Large intestine (tissue), 3 donors: Measurements from ENCODE around the gene INS. TPM values are rescaled to one million over a fixed set of nuclear protein-coding genes. Genes with fewer than 3 reads are reported as not detected.
"Not testable (repeated sequence)": the region's sequence is repeated elsewhere in the genome, so short reads cannot be mapped to it uniquely, and the experiment has no call there.

Source experiments
- DNase-seq, 2 donors: peaks; one replicate each; pipeline versions ENCODE4 v3.0.0 to v3.0.0-alpha.2; 2013
- H3K27ac ChIP-seq: one replicate; pipeline ENCODE4 v1.5.1; 2013; ENCODE audit warnings: low read length
- H3K27me3 ChIP-seq: 2 replicates; pipeline ENCODE4 v1.6.1; 2013; ENCODE audit warnings: low read length; ENCODE audit not compliant: control insufficient read depth, insufficient read depth
- H3K36me3 ChIP-seq: 2 replicates; pipeline ENCODE4 v1.6.1; 2013; ENCODE audit warnings: low read length; ENCODE audit not compliant: control insufficient read depth, insufficient read depth
- H3K4me1 ChIP-seq: one replicate; pipeline ENCODE4 v1.6.1; 2013; ENCODE audit warnings: low read length; ENCODE audit not compliant: control insufficient read depth, insufficient read depth
- H3K4me3 ChIP-seq: one replicate; pipeline ENCODE4 v1.5.1; 2013; ENCODE audit warnings: low read length
- H3K9me3 ChIP-seq: one replicate; pipeline ENCODE4 v1.6.1; 2013; ENCODE audit warnings: mild to moderate bottlenecking, low read depth, low read length, moderate library complexity; ENCODE audit not compliant: control insufficient read depth
- WGBS: methylation state at CpG from one replicate; pipeline ENCODE4 v1.1.5; 2013; ENCODE audit warnings: low lambda C conversion rate; ENCODE audit not compliant: insufficient coverage; 5-methylcytosine and 5-hydroxymethylcytosine counted together
- polyA plus RNA-seq: library from polyadenylated mRNA; unstranded; fragments of 120-200 nt; gene quantifications from one replicate; pipeline ENCODE4 v1.2.1, GENCODE V29; 2013

INS gene
- polyA plus RNA-seq, 1 donor, result 0.39 TPM

- no peaks in the 10 kb centered on the region for H3K9me3 ChIP-seq
- no peak for DNase-seq
- H3K27ac ChIP-seq, result no peak overlapping the region
- H3K4me3 ChIP-seq, result no peak overlapping the region
- no peaks in the 10 kb centered on the region for H3K36me3 ChIP-seq
- WGBS, result no CpG with 5 or more reads among the region's 15 CpGs
- H3K4me1 ChIP-seq, result no peaks in the 10 kb centered on the region
- H3K27me3 ChIP-seq, result peaks cover 4% of the 10 kb centered on the region
Observed at GRCh38 chr11:2180347-2180746, 19.3 kb upstream of the INS start.

GRCh38 chr11:2179516-2179915 is 18.5 kb upstream of the INS start:
- H3K27me3 ChIP-seq, result peaks cover 4% of the 10 kb centered on the region
- no peaks in the 10 kb centered on the region for H3K4me1 ChIP-seq
- no peak overlapping the region for H3K27ac ChIP-seq
- WGBS, result no CpG with 5 or more reads among the region's 10 CpGs
- H3K9me3 ChIP-seq, result no peaks in the 10 kb centered on the region
- H3K4me3 ChIP-seq, result no peak overlapping the region
- H3K36me3 ChIP-seq, result no peaks in the 10 kb centered on the region
- DNase-seq, result no peak

- Histone ChIP-seq H3K4me3 (no peak overlapping the region), H3K4me1 (no peaks in the 10 kb centered on the region), H3K27ac (no peak overlapping the region), H3K9me3 (no peaks in the 10 kb centered on the region), H3K27me3 (peaks cover 2% of the 10 kb centered on the region), H3K36me3 (no peaks in the 10 kb centered on the region)
- no CpG with 5 or more reads among the region's 16 CpGs for WGBS
- DNase-seq, result peak in 1 of 2 donors; percentile 39
Observed at GRCh38 chr11:2178906-2179494, 18.0 kb upstream of the INS start.

GRCh38 chr11:2178055-2178773 is 17.2 kb upstream of the INS start:
- H3K36me3 ChIP-seq, H3K27me3 ChIP-seq, H3K4me3 ChIP-seq, H3K27ac ChIP-seq, H3K9me3 ChIP-seq, DNase-seq, H3K4me1 ChIP-seq: not testable (repeated sequence)
- WGBS, result no CpG with 5 or more reads among the region's 16 CpGs

GRCh38 chr11:2177076-2177475 is 16.1 kb upstream of the INS start:
- no peaks in the 10 kb centered on the region for H3K9me3 ChIP-seq
- H3K4me3 ChIP-seq, result no peak overlapping the region
- H3K36me3 ChIP-seq, result no peaks in the 10 kb centered on the region
- DNase-seq, result no peak
- H3K27me3 ChIP-seq, result peaks cover 2% of the 10 kb centered on the region
- WGBS, result no CpG with 5 or more reads among the region's 18 CpGs
- H3K4me1 ChIP-seq, result no peaks in the 10 kb centered on the region
- no peak overlapping the region for H3K27ac ChIP-seq

GRCh38 chr11:2176389-2176900 is 15.4 kb upstream of the INS start:
- H3K27me3 ChIP-seq, result peaks cover 3% of the 10 kb centered on the region
- no peaks in the 10 kb centered on the region for H3K36me3 ChIP-seq
- no peaks in the 10 kb centered on the region for H3K9me3 ChIP-seq
- no peak overlapping the region for H3K27ac ChIP-seq
- no peak for DNase-seq
- no peak overlapping the region for H3K4me3 ChIP-seq
- WGBS, result no CpG with 5 or more reads among the region's 14 CpGs
- no peaks in the 10 kb centered on the region for H3K4me1 ChIP-seq

GRCh38 chr11:2175659-2176058 is 14.7 kb upstream of the INS start:
- H3K27ac ChIP-seq, result no peak overlapping the region
- no CpG with 5 or more reads among the region's 13 CpGs for WGBS
- H3K4me3 ChIP-seq, result no peak overlapping the region
- no peaks in the 10 kb centered on the region for H3K4me1 ChIP-seq
- H3K9me3 ChIP-seq, result no peaks in the 10 kb centered on the region
- H3K27me3 ChIP-seq, result peaks cover 3% of the 10 kb centered on the region
- no peaks in the 10 kb centered on the region for H3K36me3 ChIP-seq
- DNase-seq, result no peak

- Histone ChIP-seq H3K4me3 (no peak overlapping the region), H3K4me1 (no peaks in the 10 kb centered on the region), H3K9me3 (no peaks in the 10 kb centered on the region), H3K27me3 (peaks cover 3% of the 10 kb centered on the region), H3K36me3 (no peaks in the 10 kb centered on the region), H3K27ac (no peak overlapping the region)
- WGBS, result no CpG with 5 or more reads among the region's 11 CpGs
- no peak for DNase-seq
Observed at GRCh38 chr11:2174361-2174760, 13.4 kb upstream of the INS start.

GRCh38 chr11:2173761-2174160 is 12.8 kb upstream of the INS start:
- DNase-seq, result no peak
- WGBS, result no CpG with 5 or more reads among the region's 11 CpGs
- H3K9me3 ChIP-seq, result no peaks in the 10 kb centered on the region
- peaks cover 3% of the 10 kb centered on the region for H3K27me3 ChIP-seq
- H3K4me3 ChIP-seq, result no peak overlapping the region
- H3K36me3 ChIP-seq, result no peaks in the 10 kb centered on the region
- H3K27ac ChIP-seq, result no peak overlapping the region
- H3K4me1 ChIP-seq, result no peaks in the 10 kb centered on the region

GRCh38 chr11:2173150-2173693 is 12.2 kb upstream of the INS start:
- no CpG with 5 or more reads among the region's 16 CpGs for WGBS
- DNase-seq, result no peak

More at GRCh38 chr11:2173150-2173693, 12.2 kb upstream of the INS start:
- Histone ChIP-seq H3K27ac (no peak overlapping the region), H3K4me1 (no peaks in the 10 kb centered on the region), H3K9me3 (no peaks in the 10 kb centered on the region), H3K4me3 (no peak overlapping the region), H3K27me3 (peaks cover 3% of the 10 kb centered on the region), H3K36me3 (no peaks in the 10 kb centered on the region)
